ENCODE measurements around the gene BNIP1. TPM values are rescaled to one million over a fixed set of nuclear protein-coding genes. Genes with fewer than 3 reads are reported as not detected.

The BNIP1 gene
- polyA plus RNA-seq, 1 donor from 2014 or later: 23.3 TPM

DNA sequence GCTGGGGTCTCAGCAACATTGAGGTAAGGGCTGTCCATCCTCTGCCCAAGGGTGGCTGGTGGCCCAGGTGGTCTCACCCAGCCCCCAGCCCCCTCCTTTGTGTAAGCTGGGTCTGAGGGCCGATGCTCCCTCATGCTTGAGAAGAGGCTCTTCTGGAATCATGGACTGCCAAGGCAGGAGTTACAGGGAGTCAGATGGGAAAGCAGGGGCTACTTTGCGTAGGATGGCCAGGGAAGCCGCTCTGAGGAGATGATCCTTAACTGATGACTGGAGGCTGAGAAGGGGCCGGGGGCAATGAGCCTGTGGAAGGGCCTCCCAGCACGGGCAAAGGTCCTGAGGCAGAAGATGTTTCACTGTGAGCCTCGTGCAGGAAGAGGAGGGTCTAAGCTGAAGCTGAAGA is 67.0 kb downstream of the BNIP1 start:
- Histone ChIP-seq H3K4me3 (ENCODE audit: low read length) (no peak overlapping the region), H2AFZ (ENCODE audit: low read depth, low read length) (no peak overlapping the region), H3F3A (ENCODE audit: insufficient read depth, low read length, poor library complexity, severe bottlenecking) (no peaks in the 10 kb centered on the region), H3K79me2 (replicated peaks; ENCODE audit: insufficient read depth, low read length) (no peaks in the 10 kb centered on the region), H3K4me2 (ENCODE audit: low read length) (no peak overlapping the region), H3K36me3 (ENCODE audit: insufficient read depth, low read length) (no peaks in the 10 kb centered on the region), H3K27ac (ENCODE audit: low read length) (no peak overlapping the region), H3K27me3 (ENCODE audit: insufficient read depth, low read depth, low read length) (no peaks in the 10 kb centered on the region), H3K9me2 (ENCODE audit: insufficient read depth, low read length) (no peaks in the 10 kb centered on the region), H3K9ac (ENCODE audit: low read length) (no peak overlapping the region), H4K20me1 (ENCODE audit: insufficient read depth) (no peaks in the 10 kb centered on the region), H3K9me3 (ENCODE audit: low read length) (no peaks in the 10 kb centered on the region)
- no peak for TF ChIP-seq EP300 (conservative IDR thresholded peaks at IDR 0.05; ENCODE audit: poor library complexity, severe bottlenecking)
- no peak for TF ChIP-seq POLR2AphosphoS5 (IDR thresholded peaks at IDR 0.05)
- no peak for TF ChIP-seq RAD21 (conservative IDR thresholded peaks at IDR 0.05)
- no peak for TF ChIP-seq MXI1 (conservative IDR thresholded peaks at IDR 0.05; ENCODE audit: poor library complexity, severe bottlenecking)
- TF ChIP-seq EZH2 (IDR thresholded peaks at IDR 0.05; ENCODE audit: borderline replicate concordance, insufficient read depth, low read length, poor library complexity, severe bottlenecking): no peak
- no peak for TF ChIP-seq REST (IDR thresholded peaks at IDR 0.05; ENCODE audit: borderline replicate concordance)

DNA sequence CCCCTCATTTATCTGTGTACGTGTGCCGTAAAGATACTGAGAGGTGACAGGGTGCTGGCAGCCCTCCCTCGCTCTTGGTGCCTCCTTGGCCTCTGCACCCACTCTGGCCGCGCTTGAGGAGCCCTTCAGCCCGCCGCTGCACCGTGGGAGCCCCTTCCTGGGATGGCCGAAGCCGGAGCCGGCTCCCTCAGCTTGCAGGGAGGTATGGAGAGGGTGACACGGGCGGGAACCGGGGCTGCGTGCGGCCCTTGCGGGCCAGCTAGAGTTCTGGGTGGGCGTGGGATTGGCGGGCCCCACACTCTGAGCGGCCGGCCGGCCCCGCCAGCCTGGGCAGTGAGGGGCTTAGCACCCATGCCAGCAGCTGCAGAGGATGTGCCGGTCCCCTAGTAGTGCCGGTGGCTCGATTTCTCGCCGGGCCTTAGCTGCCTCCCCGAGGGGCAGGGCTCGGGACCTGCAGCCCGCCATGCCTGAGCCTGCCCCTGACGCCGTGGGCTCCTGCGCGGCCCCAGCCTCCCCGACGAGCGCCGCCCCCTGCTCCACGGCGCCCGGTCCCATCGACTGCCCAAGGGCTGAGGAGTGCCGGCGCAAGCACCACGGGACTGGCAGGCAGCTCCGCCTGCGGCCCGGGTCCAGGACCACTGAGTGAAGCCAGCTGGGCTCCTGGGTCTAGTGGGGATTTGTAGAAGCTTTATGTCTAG is 69.1 kb downstream of the BNIP1 start:
- H3K9ac ChIP-seq (ENCODE audit: low read length): no peak overlapping the region
- no peak for TF ChIP-seq CTCF (IDR thresholded peaks at IDR 0.05; ENCODE audit: poor library complexity, severe bottlenecking)
- TF ChIP-seq EZH2 (IDR thresholded peaks at IDR 0.05; ENCODE audit: borderline replicate concordance, insufficient read depth, low read length, poor library complexity, severe bottlenecking): no peak
- no peak for TF ChIP-seq RAD21 (conservative IDR thresholded peaks at IDR 0.05)
- no peak overlapping the region for H3K4me2 ChIP-seq (ENCODE audit: low read length)
- H3K27ac ChIP-seq (ENCODE audit: low read length): no peak overlapping the region
- no peak overlapping the region for H2AFZ ChIP-seq (ENCODE audit: low read depth, low read length)
- H3K9me3 ChIP-seq (ENCODE audit: low read length): no peaks in the 10 kb centered on the region
- H3K4me3 ChIP-seq (ENCODE audit: low read length): no peak overlapping the region
- H3K27me3 ChIP-seq (ENCODE audit: insufficient read depth, low read depth, low read length): peaks cover 7% of the 10 kb centered on the region
- no peaks in the 10 kb centered on the region for H3K9me2 ChIP-seq (ENCODE audit: insufficient read depth, low read length)
- no peaks in the 10 kb centered on the region for H3K36me3 ChIP-seq (ENCODE audit: insufficient read depth, low read length)
- H3K79me2 ChIP-seq (replicated peaks; ENCODE audit: insufficient read depth, low read length): no peaks in the 10 kb centered on the region
- H4K20me1 ChIP-seq (ENCODE audit: insufficient read depth): no peaks in the 10 kb centered on the region
- no peaks in the 10 kb centered on the region for H3F3A ChIP-seq (ENCODE audit: insufficient read depth, low read length, poor library complexity, severe bottlenecking)

Other genes starting within 250 kb of the BNIP1 start
- 149 and 162 TPM in 2 replicates for gene RPL26L1, start 185.1 kb upstream of the BNIP1 start, polyA plus RNA-seq
- gene ATP6V0E1, start 160.8 kb upstream of the BNIP1 start, polyA plus RNA-seq: 53.0 and 53.7 TPM in 2 replicates
- 7.9 and 9.3 TPM in 2 replicates for gene CREBRF, start 88.2 kb upstream of the BNIP1 start, polyA plus RNA-seq
- not detected in 2 replicates for gene NKX2-5, start 90.7 kb downstream of the BNIP1 start, polyA plus RNA-seq
- 0.09 and 0.26 TPM in 2 replicates for gene STC2, start 183.9 kb downstream of the BNIP1 start, polyA plus RNA-seq